Adrenal gland (tissue), 5 donors: Measurements from ENCODE around the gene BTBD6.

Experiments
- CTCF ChIP-seq, 6 experiments: fragments of 450-650 bp in 4 of 6; fragments of 200-600 bp in 2 of 6; sonication (generic) in 1 of 6; IDR thresholded peaks; 1 replicate in 5 of 6; 2 replicates in 1 of 6; pipeline versions ENCODE4 v1.5.1 to v1.8.0; 2016 to 2021; ENCODE audit warnings: antibody characterized with exemption in 6 of 6, mild to moderate bottlenecking in 2 of 6, moderate library complexity in 1 of 6
- POLR2A ChIP-seq, 2 donors: fragments of 450-650 bp; IDR thresholded peaks; one replicate each; pipeline ENCODE4 v1.6.1; 2017; ENCODE audit warnings: antibody characterized with exemption in 2 of 2, mild to moderate bottlenecking in 2 of 2, moderate library complexity in 1 of 2
- donor health status: DM: no; HTN: no; CAD: no.

- TF ChIP-seq CTCF (IDR thresholded peaks at IDR 0.05) (no peak), POLR2A (IDR thresholded peaks at IDR 0.05) (no peak)
These were observed 28.6 kb upstream of the BTBD6 start for GRCh38 chr14:105219753-105220152.
